A204.1 (cell line): ENCODE data around the gene IDH3B.

Experiments
- FAIRE-seq: peaks from 2 replicates; lab custom pipeline; 2012; peaks lifted over from hg19 to GRCh38; lab: Jason Lieb, UNC

Gene IDH3B

GRCh38 chr20:2617099-2617714 lies 46.8 kb downstream of the IDH3B start:
- no peak for FAIRE-seq

GRCh38 chr20:2616634-2617033 lies 47.4 kb downstream of the IDH3B start:
- no peak for FAIRE-seq

GRCh38 chr20:2612073-2612472 lies 51.9 kb downstream of the IDH3B start:
- FAIRE-seq = no peak

GRCh38 chr20:2610941-2611720 lies 52.9 kb downstream of the IDH3B start:
- FAIRE-seq = no peak

GRCh38 chr20:2610326-2610725 lies 53.7 kb downstream of the IDH3B start:
- no peak for FAIRE-seq
